Astrocyte (in vitro differentiated cells and primary cell): ENCODE measurements around the gene DENND4B.

Source experiments
- CTCF ChIP-seq: IDR thresholded peaks from 2 replicates; pipeline ENCODE4 v1.5.1; 2011; ENCODE audit warnings: low read depth, mild to moderate bottlenecking, inconsistent platforms, low read length, moderate library complexity; ENCODE audit not compliant: insufficient read depth
- EZH2 ChIP-seq: IDR thresholded peaks from 2 replicates; pipeline ENCODE4 v1.6.1; 2012; ENCODE audit warnings: mild to moderate bottlenecking, low read length, inconsistent platforms; ENCODE audit not compliant: insufficient read depth

- TF ChIP-seq CTCF (no peak), EZH2 (no peak)
Observed at GRCh38 chr1:153919876-153920852, 26.4 kb downstream of the DENND4B start.
